H1 (cell line): ENCODE measurements around the gene ACKR3. TPM values are rescaled to one million over a fixed set of nuclear protein-coding genes. Genes with fewer than 3 reads are reported as not detected.
A peak's percentile ranks its signal among the peaks of the same experiment; 100 is the strongest.

ENCODE experiments used
- HDAC2 ChIP-seq, 2 experiments: fragments of 300-600 bp in 1 of 2; sonication (generic) in 1 of 2; IDR thresholded peaks; 2 replicates each; pipeline ENCODE4 v1.6.1; 2011 to 2012; ENCODE audit warnings: low read depth in 2 of 2, low read length in 2 of 2, mild to moderate bottlenecking in 2 of 2, moderate library complexity in 2 of 2, borderline replicate concordance in 1 of 2, inconsistent platforms in 1 of 2
- KDM5A ChIP-seq: fragments of 200-600 bp; IDR thresholded peaks from 2 replicates; pipeline ENCODE4 v1.7.1; 2012; ENCODE audit warnings: mild to moderate bottlenecking, low read length, inconsistent platforms, mixed read lengths
- NANOG ChIP-seq: IDR thresholded peaks from 2 replicates; pipeline ENCODE4 v1.6.1; 2011; ENCODE audit warnings: low read length, low read depth, mild to moderate bottlenecking, inconsistent platforms; ENCODE audit not compliant: insufficient read depth, poor library complexity, severe bottlenecking
- POLR2A ChIP-seq, 2 experiments: IDR thresholded peaks; 1 replicate in 1 of 2; 2 replicates in 1 of 2; pipeline ENCODE4 v1.6.1; 2011; ENCODE audit warnings: low read depth in 2 of 2, low read length in 2 of 2, mild to moderate bottlenecking in 2 of 2; ENCODE audit errors: control extremely low read depth in 1 of 2
- POLR2AphosphoS5 ChIP-seq: IDR thresholded peaks from 2 replicates; pipeline ENCODE4 v1.6.1; 2011; ENCODE audit warnings: low read depth, low read length
- RAD21 ChIP-seq, 2 experiments: IDR thresholded peaks in 1 of 2; conservative IDR thresholded peaks in 1 of 2; 2 replicates each; pipeline ENCODE4 v1.6.1; 2011; ENCODE audit warnings: low read depth in 2 of 2, low read length in 2 of 2, improper control_type of control experiment in 1 of 2, inconsistent platforms in 1 of 2, mild to moderate bottlenecking in 1 of 2, moderate library complexity in 1 of 2
- TAF1 ChIP-seq: IDR thresholded peaks from 2 replicates; pipeline ENCODE4 v1.6.1; 2011; ENCODE audit warnings: mild to moderate bottlenecking, low read depth, low read length
- TEAD4 ChIP-seq: IDR thresholded peaks from 2 replicates; pipeline ENCODE4 v1.6.1; 2012; ENCODE audit warnings: low read depth, low read length, inconsistent platforms, mixed read lengths
- polyA plus RNA-seq, 7 experiments: library from polyadenylated mRNA; depleted of rRNA in 3 of 7; stranded (reverse) in 5 of 7; unstranded in 2 of 7; fragments of >200 nt in 5 of 7; fragments of 200-250 nt in 2 of 7; gene quantifications; 1 replicate in 5 of 7; 2 replicates in 1 of 7; 4 replicates in 1 of 7; pipeline versions ENCODE4 v1.2.1 to v1.2.3, GENCODE V29; 2011 to 2013; ENCODE audit warnings: missing spikeins in 2 of 7, mixed read lengths in 2 of 7
- total RNA-seq: library from RNA; stranded (reverse); fragmentation: NEBNext Ultra II Directional; extraction: Animal tissue kit (Norgen Biotek cat#: 25700); gene quantifications from 2 replicates; pipeline ENCODE4 v1.2.1, GENCODE V29; 2021
- TF ChIP-seq, protein P1 (sequence below), 3 experiments: IDR thresholded peaks; 1 replicate in 2 of 3; 2 replicates in 1 of 3; pipeline versions ENCODE4 v1.5.1 to v1.6.1; 2011; ENCODE audit warnings: low read length in 3 of 3, mild to moderate bottlenecking in 3 of 3, inconsistent platforms in 2 of 3, low read depth in 1 of 3, moderate library complexity in 1 of 3; ENCODE audit not compliant: insufficient read depth in 1 of 3; ENCODE audit errors: control extremely low read depth in 1 of 3

ACKR3 gene
- total and polyA plus RNA-seq, 2 of the 8 experiments (the other 6 are each of a cell fraction or from before 2014, with no cell fraction given), result 1.4 to 24.4 TPM

DNA sequence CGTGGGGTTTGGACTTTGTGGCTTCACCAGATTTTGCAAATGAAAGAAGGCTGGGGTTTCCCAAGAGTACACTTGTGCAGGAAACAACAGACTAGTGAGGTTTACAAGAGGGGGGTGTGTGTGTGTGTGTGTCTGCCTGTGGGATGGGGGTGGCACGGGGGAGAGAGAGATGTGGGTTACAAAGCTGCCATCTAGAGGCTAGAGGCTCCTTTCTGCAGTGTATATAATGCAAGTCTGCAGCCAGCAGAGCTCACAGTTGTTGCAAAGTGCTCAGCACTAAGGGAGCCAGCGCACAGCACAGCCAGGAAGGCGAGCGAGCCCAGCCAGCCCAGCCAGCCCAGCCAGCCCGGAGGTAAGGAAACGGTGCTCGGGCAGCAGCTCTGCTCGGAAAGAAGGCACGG lies at the start of gene ACKR3 (continued):
- no peak; a peak in 1 of 3 replicates for TF ChIP-seq POLR2A (IDR thresholded peaks at IDR 0.05; ENCODE audit: control extremely low read depth in 1 of 2, low read depth in 2 of 2, low read length in 2 of 2)
- TF ChIP-seq HDAC2 (IDR thresholded peaks at IDR 0.05; ENCODE audit: borderline replicate concordance in 1 of 2, low read depth in 2 of 2, low read length in 2 of 2), result 0 out of 4 replicates have a peak, but pooled peaks of 1 of the 2 experiments have one; percentile 57
- TF ChIP-seq, protein P1, sequence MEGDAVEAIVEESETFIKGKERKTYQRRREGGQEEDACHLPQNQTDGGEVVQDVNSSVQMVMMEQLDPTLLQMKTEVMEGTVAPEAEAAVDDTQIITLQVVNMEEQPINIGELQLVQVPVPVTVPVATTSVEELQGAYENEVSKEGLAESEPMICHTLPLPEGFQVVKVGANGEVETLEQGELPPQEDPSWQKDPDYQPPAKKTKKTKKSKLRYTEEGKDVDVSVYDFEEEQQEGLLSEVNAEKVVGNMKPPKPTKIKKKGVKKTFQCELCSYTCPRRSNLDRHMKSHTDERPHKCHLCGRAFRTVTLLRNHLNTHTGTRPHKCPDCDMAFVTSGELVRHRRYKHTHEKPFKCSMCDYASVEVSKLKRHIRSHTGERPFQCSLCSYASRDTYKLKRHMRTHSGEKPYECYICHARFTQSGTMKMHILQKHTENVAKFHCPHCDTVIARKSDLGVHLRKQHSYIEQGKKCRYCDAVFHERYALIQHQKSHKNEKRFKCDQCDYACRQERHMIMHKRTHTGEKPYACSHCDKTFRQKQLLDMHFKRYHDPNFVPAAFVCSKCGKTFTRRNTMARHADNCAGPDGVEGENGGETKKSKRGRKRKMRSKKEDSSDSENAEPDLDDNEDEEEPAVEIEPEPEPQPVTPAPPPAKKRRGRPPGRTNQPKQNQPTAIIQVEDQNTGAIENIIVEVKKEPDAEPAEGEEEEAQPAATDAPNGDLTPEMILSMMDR (IDR thresholded peaks at IDR 0.05; ENCODE audit: control extremely low read depth in 1 of 3, insufficient read depth in 1 of 3, low read depth in 1 of 3, low read length in 3 of 3), result peak; percentile 34 to 66 (median 61)
- no peak for TF ChIP-seq TEAD4
- TF ChIP-seq KDM5A, result no peak
- peak; percentile 80 for TF ChIP-seq TAF1
- peak; percentile 66 to 75 for TF ChIP-seq RAD21 (IDR thresholded peaks at IDR 0.05 in 1 of 2, conservative IDR thresholded peaks at IDR 0.05 in 1 of 2; ENCODE audit: low read depth in 2 of 2, low read length in 2 of 2)
- TF ChIP-seq NANOG, result no peak
- no peak for TF ChIP-seq POLR2AphosphoS5
